ENCODE measurements around the gene CMAS. TPM values are rescaled to one million over a fixed set of nuclear protein-coding genes. Genes with fewer than 3 reads are reported as not detected.

CMAS gene
- total RNA-seq, 1 experiment from 2014 or later = 38.5 TPM

GRCh38 chr12:22105542-22105941 is 59.5 kb downstream of the CMAS start:
- no peak for DNase-seq (ENCODE audit: low read depth)

DNA sequence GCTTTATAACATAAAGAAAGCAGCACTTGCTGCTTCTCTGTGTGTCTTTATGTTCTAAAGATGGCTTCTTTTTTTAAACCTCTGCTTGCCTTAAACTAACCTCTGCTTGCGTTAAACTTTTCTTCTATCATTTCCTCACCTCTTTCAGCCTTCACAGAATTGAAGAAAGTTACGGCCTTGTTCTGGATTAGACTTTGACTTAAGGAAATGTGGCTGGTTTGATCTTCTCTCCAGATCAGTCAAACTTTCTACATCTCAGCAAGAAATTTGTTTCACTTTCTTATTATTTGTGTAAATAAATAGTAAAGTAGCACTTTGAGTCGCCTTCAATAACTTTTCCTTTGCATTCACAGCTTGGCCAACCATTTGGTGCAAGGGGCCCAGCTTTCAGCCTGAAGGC is 64.2 kb downstream of the CMAS start:
- DNase-seq (ENCODE audit: low read depth) = no peak

Other genes starting within 250 kb of the CMAS start
- gene ABCC9, start 104.8 kb upstream of the CMAS start, total RNA-seq (2014; rRNA removed; shearing (Covaris generic)) = 0.35 and 0.47 TPM in 2 replicates